HCT116 (cell line): ENCODE data around the gene BMAL1.

ENCODE experiments used
- CEBPB ChIP-seq: IDR thresholded peaks from 2 replicates; pipeline ENCODE4 v1.6.1; 2012; ENCODE audit warnings: low read depth
- CTCF ChIP-seq, 3 experiments: fragments of 200-600 bp in 1 of 3; sonication (generic) in 1 of 3; IDR thresholded peaks in 2 of 3; conservative IDR thresholded peaks in 1 of 3; 2 replicates each; pipeline ENCODE4 v1.5.1; 2012 to 2017; ENCODE audit warnings: low read depth in 2 of 3, low read length in 2 of 3, antibody characterized with exemption in 1 of 3, borderline replicate concordance in 1 of 3, control low read depth in 1 of 3, mild to moderate bottlenecking in 1 of 3, mixed read lengths in 1 of 3, mixed run types in 1 of 3, moderate library complexity in 1 of 3; ENCODE audit not compliant: insufficient read depth in 1 of 3
- EZH2phosphoT487 ChIP-seq: fragments of 200-600 bp; IDR thresholded peaks from 2 replicates; pipeline ENCODE4 v1.6.1; 2018; ENCODE audit warnings: antibody characterized with exemption, borderline replicate concordance
- MAX ChIP-seq: IDR thresholded peaks from 2 replicates; pipeline ENCODE4 v1.6.1; 2012
- POLR2A ChIP-seq: IDR thresholded peaks from 2 replicates; pipeline ENCODE4 v1.7.0; 2011; ENCODE audit warnings: borderline replicate concordance; ENCODE audit not compliant: insufficient read depth, insufficient read length; ENCODE audit errors: extremely low read depth
- RAD21 ChIP-seq: IDR thresholded peaks from 2 replicates; pipeline ENCODE4 v1.6.1; 2012; ENCODE audit warnings: low read depth, mild to moderate bottlenecking
- REST ChIP-seq: IDR thresholded peaks from 2 replicates; pipeline ENCODE4 v1.6.1; 2012; ENCODE audit warnings: low read depth
- SIN3A ChIP-seq: IDR thresholded peaks from 2 replicates; pipeline ENCODE4 v1.6.1; 2012; ENCODE audit warnings: low read depth
- SP1 ChIP-seq: IDR thresholded peaks from 2 replicates; pipeline ENCODE4 v1.6.1; 2012; ENCODE audit warnings: low read depth
- YY1 ChIP-seq: IDR thresholded peaks from 2 replicates; pipeline ENCODE4 v1.6.1; 2011; ENCODE audit warnings: low read length, low read depth, moderate library complexity, mild to moderate bottlenecking; ENCODE audit not compliant: insufficient replicate concordance; ENCODE audit errors: extremely low read depth

GRCh38 chr11:13358596-13359270 is 81.1 kb downstream of the BMAL1 start:
- TF ChIP-seq YY1 (no peak), CEBPB (no peak), POLR2A (no peak), CTCF (IDR thresholded peaks at IDR 0.05 in 2 of 3, conservative IDR thresholded peaks at IDR 0.05 in 1 of 3; ENCODE audit: borderline replicate concordance in 1 of 3, insufficient read depth in 1 of 3, low read depth in 2 of 3, low read length in 2 of 3) (no peak), RAD21 (no peak), MAX (no peak), SIN3A (no peak), SP1 (no peak), EZH2phosphoT487 (no peak), REST (no peak)
